Measurements from ENCODE around the gene PRSS8.
"Not testable (repeated sequence)": the region's sequence is repeated elsewhere in the genome, so short reads cannot be mapped to it uniquely, and the experiment has no call there.

PRSS8 gene

DNA sequence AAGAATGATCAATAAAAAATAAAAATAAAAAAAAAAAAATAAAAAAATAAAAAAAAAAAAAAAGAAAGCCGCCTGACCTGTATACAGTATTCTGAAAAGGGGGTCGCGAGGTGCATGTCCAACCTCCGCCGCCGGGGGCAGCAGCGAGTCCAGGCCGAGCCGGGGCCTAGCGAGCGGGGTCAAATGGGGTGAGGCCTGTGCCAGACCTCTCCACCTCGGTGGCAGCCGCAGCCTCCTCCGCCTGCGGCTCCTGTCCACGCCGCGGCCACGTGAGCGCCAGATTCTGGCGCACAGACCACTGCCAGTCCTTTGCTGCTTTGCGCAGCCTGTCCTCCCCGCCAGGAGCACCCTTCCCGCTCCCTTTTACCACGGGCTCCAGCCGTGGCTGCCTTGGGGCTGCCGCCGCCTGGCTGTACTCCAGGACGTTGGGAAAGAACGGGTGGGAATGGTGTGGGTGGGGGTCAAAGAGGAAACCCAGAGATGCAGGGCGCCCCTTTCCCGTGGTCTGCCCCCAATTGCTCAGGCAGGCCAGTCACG is 29.8 kb downstream of the PRSS8 start:
- H3K4me2 ChIP-seq (ENCODE audit: low read length, poor library complexity, severe bottlenecking), result peak overlapping the region; percentile 37
- H3K79me1 ChIP-seq (replicated peaks; ENCODE audit: low read length, poor library complexity, severe bottlenecking), result peaks cover 23% of the 10 kb centered on the region
- H3K4ac ChIP-seq (ENCODE audit: low read depth in 1 of 2, low read length in 2 of 2), result peak overlapping the region in 1 of 2 experiments; percentile 73
- peaks cover 15 to 18% of the 10 kb centered on the region in 2 experiments for H3K36me3 ChIP-seq (ENCODE audit: control insufficient read depth in 1 of 2, insufficient read depth in 2 of 2, low read depth in 1 of 2, low read length in 2 of 2)
- H2BK5ac ChIP-seq (ENCODE audit: low read depth, low read length, poor library complexity, severe bottlenecking), result no peak overlapping the region
- H3K27ac ChIP-seq (ENCODE audit: low read length, poor library complexity, severe bottlenecking), result no peak overlapping the region
- H2AFZ ChIP-seq (ENCODE audit: low read depth, low read length), result peak overlapping the region; percentile 85
- no peak overlapping the region for H2BK15ac ChIP-seq (ENCODE audit: low read depth, poor library complexity, severe bottlenecking)
- peak overlapping the region; percentile 64 to 73 for H3K18ac ChIP-seq (ENCODE audit: low read depth in 1 of 2, low read length in 2 of 2)
- no peaks in the 10 kb centered on the region for H3K9me3 ChIP-seq (ENCODE audit: control insufficient read depth, low read length)
- no peak overlapping the region for H3K4me3 ChIP-seq (ENCODE audit: insufficient read depth in 1 of 2, low read depth in 1 of 2, low read length in 2 of 2)
- H3K14ac ChIP-seq (ENCODE audit: low read length in 2 of 2), result no peak overlapping the region
- H2AK5ac ChIP-seq (ENCODE audit: low read length, severe bottlenecking), result no peak overlapping the region
- H4K8ac ChIP-seq (ENCODE audit: low read length), result peak overlapping the region; percentile 92
- peaks cover 25% of the 10 kb centered on the region for H3K4me1 ChIP-seq (ENCODE audit: control insufficient read depth, insufficient read depth, low read depth, low read length)
- DNase-seq, result peak; percentile 63
- no peak overlapping the region for H2BK120ac ChIP-seq (ENCODE audit: low read depth, low read length)
- no peaks in the 10 kb centered on the region for H3K27me3 ChIP-seq (ENCODE audit: control insufficient read depth in 1 of 2, insufficient read depth in 1 of 2, low read length in 2 of 2)
- peak overlapping the region in 1 of 2 experiments; percentile 21 for H2BK12ac ChIP-seq (ENCODE audit: low read length in 2 of 2)
- H3K9ac ChIP-seq (ENCODE audit: low read length), result peak overlapping the region; percentile 62
- WGBS, result 29% methylated on average over 30 of the region's 33 CpGs
- H4K91ac ChIP-seq (ENCODE audit: low read length), result peak overlapping the region; percentile 70
- H3K23ac ChIP-seq (ENCODE audit: low read length in 2 of 2), result no peak overlapping the region

DNA sequence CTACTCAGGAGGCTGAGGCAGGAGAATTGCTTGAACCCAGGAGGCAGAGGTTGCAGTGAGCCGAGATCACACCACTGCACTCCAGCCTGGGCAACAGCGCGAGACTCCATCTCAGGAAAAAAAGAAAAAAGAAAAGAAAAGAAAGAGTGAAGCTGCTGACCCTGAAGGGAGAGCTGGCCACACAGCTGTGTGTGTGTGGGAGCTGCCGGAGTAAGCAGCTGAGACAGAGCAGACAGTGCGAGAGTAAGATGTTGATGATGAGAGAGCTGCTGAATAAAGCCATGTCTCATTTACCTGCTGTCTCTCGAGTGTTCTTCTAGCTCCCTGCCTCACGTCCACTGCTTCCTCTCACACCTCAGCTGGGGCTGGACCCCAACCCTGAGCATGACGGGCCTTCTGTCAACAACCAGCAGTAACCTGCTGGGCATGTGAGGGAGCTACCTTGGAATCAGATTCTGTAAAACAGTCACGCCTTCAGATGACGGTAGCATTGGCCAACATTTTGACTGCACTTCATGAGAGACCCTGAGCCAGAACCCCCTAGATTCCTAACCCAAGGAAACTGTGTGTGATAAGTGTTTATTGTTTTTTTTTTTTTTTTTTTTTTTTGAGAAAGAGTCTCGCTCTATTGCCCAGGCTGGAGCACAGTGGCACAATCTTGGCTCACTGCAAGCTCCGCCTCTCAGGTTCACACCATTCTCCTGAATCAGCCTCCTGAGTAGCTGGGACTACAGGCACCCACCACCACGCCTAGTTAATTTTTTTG is 34.5 kb downstream of the PRSS8 start:
- H3K27me3 ChIP-seq (ENCODE audit: control insufficient read depth in 1 of 2, insufficient read depth in 1 of 2, low read length in 2 of 2); H2BK15ac ChIP-seq (ENCODE audit: low read depth, poor library complexity, severe bottlenecking); DNase-seq; H3K4me2 ChIP-seq (ENCODE audit: low read length, poor library complexity, severe bottlenecking); H3K27ac ChIP-seq (ENCODE audit: low read length, poor library complexity, severe bottlenecking); H4K8ac ChIP-seq (ENCODE audit: low read length); H4K91ac ChIP-seq (ENCODE audit: low read length); H3K79me1 ChIP-seq (replicated peaks; ENCODE audit: low read length, poor library complexity, severe bottlenecking); H3K4me1 ChIP-seq (ENCODE audit: control insufficient read depth, insufficient read depth, low read depth, low read length); H3K18ac ChIP-seq (ENCODE audit: low read depth in 1 of 2, low read length in 2 of 2); H2BK5ac ChIP-seq (ENCODE audit: low read depth, low read length, poor library complexity, severe bottlenecking); H2AFZ ChIP-seq (ENCODE audit: low read depth, low read length); H2AK5ac ChIP-seq (ENCODE audit: low read length, severe bottlenecking); H3K9me3 ChIP-seq (ENCODE audit: control insufficient read depth, low read length); H3K4me3 ChIP-seq (ENCODE audit: insufficient read depth in 1 of 2, low read depth in 1 of 2, low read length in 2 of 2); H3K36me3 ChIP-seq (ENCODE audit: control insufficient read depth in 1 of 2, insufficient read depth in 2 of 2, low read depth in 1 of 2, low read length in 2 of 2); H3K9ac ChIP-seq (ENCODE audit: low read length); H2BK120ac ChIP-seq (ENCODE audit: low read depth, low read length): not testable (repeated sequence)
- H3K23ac ChIP-seq (ENCODE audit: low read length in 2 of 2), result peak overlapping the region in 1 of 2 experiments; percentile 9
- H2BK12ac ChIP-seq (ENCODE audit: low read length in 2 of 2), result peak overlapping the region in 1 of 2 experiments; percentile 21
- WGBS, result 90% methylated on average over 10 of the region's 13 CpGs
- H3K4ac ChIP-seq (ENCODE audit: low read depth in 1 of 2, low read length in 2 of 2), result peak overlapping the region in 1 of 2 experiments; percentile 49
- H3K14ac ChIP-seq (ENCODE audit: low read length in 2 of 2), result peak overlapping the region in 1 of 2 experiments; percentile 55

DNA sequence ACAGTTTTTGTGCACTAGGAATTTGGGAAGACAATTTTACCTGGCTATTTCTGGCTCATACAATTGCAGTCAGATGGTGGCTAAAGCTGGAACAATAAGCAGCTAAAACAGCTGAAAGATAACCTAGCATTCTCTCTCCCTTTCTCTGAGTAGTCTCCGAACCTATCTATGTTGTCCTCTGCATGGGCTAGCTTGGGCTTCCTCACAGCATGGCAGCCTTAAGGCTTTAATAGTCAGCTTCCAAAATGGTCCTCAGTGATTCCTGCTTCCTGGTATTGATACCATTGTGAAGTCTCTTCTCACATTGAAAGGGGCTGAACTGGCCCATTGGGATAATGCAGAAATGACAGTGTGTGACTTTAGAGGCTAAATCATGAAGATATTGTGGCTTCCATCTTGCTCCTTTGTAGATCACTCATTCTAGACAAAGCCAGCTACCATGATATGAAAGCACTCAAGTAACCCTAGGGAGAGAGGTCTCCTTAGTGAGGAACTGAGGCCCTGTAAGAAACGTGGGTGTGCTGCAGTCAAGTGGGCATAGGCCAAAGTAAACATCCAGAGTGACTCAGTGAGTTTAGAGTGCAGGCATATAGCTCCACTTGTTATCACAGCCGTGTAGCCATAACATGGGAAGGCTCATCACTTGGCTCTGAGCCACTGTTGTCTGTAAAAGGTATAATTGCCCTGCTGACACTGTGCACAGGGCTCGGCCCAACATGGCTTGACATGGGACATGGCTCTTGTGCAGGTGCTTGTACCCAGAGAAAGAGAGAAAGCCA is 35.5 kb downstream of the PRSS8 start:
- Histone ChIP-seq H4K8ac (ENCODE audit: low read length) (peak overlapping the region; percentile 69), H3K14ac (ENCODE audit: low read length in 2 of 2) (no peak overlapping the region), H2BK120ac (ENCODE audit: low read depth, low read length) (no peak overlapping the region), H2AK5ac (ENCODE audit: low read length, severe bottlenecking) (no peak overlapping the region), H3K79me1 (replicated peaks; ENCODE audit: low read length, poor library complexity, severe bottlenecking) (no peaks in the 10 kb centered on the region), H3K9me3 (ENCODE audit: control insufficient read depth, low read length) (peaks cover 2% of the 10 kb centered on the region), H2BK5ac (ENCODE audit: low read depth, low read length, poor library complexity, severe bottlenecking) (no peak overlapping the region), H3K9ac (ENCODE audit: low read length) (no peak overlapping the region), H2AFZ (ENCODE audit: low read depth, low read length) (no peak overlapping the region), H3K27ac (ENCODE audit: low read length, poor library complexity, severe bottlenecking) (no peak overlapping the region), H3K4me3 (ENCODE audit: insufficient read depth in 1 of 2, low read depth in 1 of 2, low read length in 2 of 2) (no peak overlapping the region), H2BK15ac (ENCODE audit: low read depth, poor library complexity, severe bottlenecking) (no peak overlapping the region), H4K91ac (ENCODE audit: low read length) (no peak overlapping the region), H3K4me2 (ENCODE audit: low read length, poor library complexity, severe bottlenecking) (no peak overlapping the region), H2BK12ac (ENCODE audit: low read length in 2 of 2) (peak overlapping the region in 1 of 2 experiments; percentile 33), H3K36me3 (ENCODE audit: control insufficient read depth in 1 of 2, insufficient read depth in 2 of 2, low read depth in 1 of 2, low read length in 2 of 2) (no peaks in the 10 kb centered on the region), H3K27me3 (ENCODE audit: control insufficient read depth in 1 of 2, insufficient read depth in 1 of 2, low read length in 2 of 2) (no peaks in the 10 kb centered on the region), H3K4me1 (ENCODE audit: control insufficient read depth, insufficient read depth, low read depth, low read length) (peaks cover 2% of the 10 kb centered on the region), H3K4ac (ENCODE audit: low read depth in 1 of 2, low read length in 2 of 2) (no peak overlapping the region), H3K18ac (ENCODE audit: low read depth in 1 of 2, low read length in 2 of 2) (no peak overlapping the region), H3K23ac (ENCODE audit: low read length in 2 of 2) (no peak overlapping the region)
- DNase-seq, result peak; percentile 63
- 41% methylated on average over 4 of the region's 4 CpGs for WGBS
